Aorta (tissue), 5 donors: ENCODE data around the gene ISCA2. TPM values are rescaled to one million over a fixed set of nuclear protein-coding genes. Genes with fewer than 3 reads are reported as not detected.

Experiments used
- ATAC-seq: fragments of 200-7000 bp; cut with Tn5 transposase; one replicate; pipeline ENCODE4 v1.9.1; 2022; ENCODE audit warnings: moderate library complexity; ENCODE audit not compliant: low FRiP score
- DNase-seq, 2 donors: peaks; one replicate each; pipeline ENCODE4 v3.0.0-alpha.2; 2020
- H3K27ac ChIP-seq, 2 donors: one replicate each; pipeline ENCODE4 v1.5.1; 2013; ENCODE audit warnings: low read length in 2 of 2, mild to moderate bottlenecking in 2 of 2, moderate library complexity in 2 of 2, control low read depth in 1 of 2, inconsistent platforms in 1 of 2, low read depth in 1 of 2
- H3K27me3 ChIP-seq, 2 donors: one replicate each; pipeline ENCODE4 v1.6.1; 2013; ENCODE audit warnings: control low read depth in 1 of 2, low read length in 1 of 2, mild to moderate bottlenecking in 1 of 2, moderate library complexity in 1 of 2; ENCODE audit not compliant: insufficient read depth in 2 of 2, control insufficient read depth in 1 of 2
- H3K36me3 ChIP-seq, 2 donors: one replicate each; pipeline ENCODE4 v1.6.1; 2013; ENCODE audit warnings: control low read depth in 1 of 2, low read length in 1 of 2, mild to moderate bottlenecking in 1 of 2; ENCODE audit not compliant: insufficient read depth in 2 of 2, control insufficient read depth in 1 of 2
- H3K4me1 ChIP-seq, 2 donors: one replicate each; pipeline ENCODE4 v1.6.1; 2013; ENCODE audit warnings: low read length in 2 of 2, control low read depth in 1 of 2, mild to moderate bottlenecking in 1 of 2, moderate library complexity in 1 of 2; ENCODE audit not compliant: insufficient read depth in 2 of 2, control insufficient read depth in 1 of 2
- H3K4me3 ChIP-seq, 2 donors: one replicate each; pipeline ENCODE4 v1.5.1; 2013; ENCODE audit warnings: low read length in 2 of 2, control low read depth in 1 of 2, mild to moderate bottlenecking in 1 of 2
- H3K9me3 ChIP-seq: one replicate; pipeline ENCODE4 v1.6.1; 2013; ENCODE audit warnings: mild to moderate bottlenecking, low read length; ENCODE audit not compliant: control insufficient read depth
- WGBS, 2 donors: extraction: QIAGEN DNeasy Blood & Tissue Kit; methylation state at CpG; one replicate each; pipeline ENCODE4 v1.1.7; 2013; 5-methylcytosine and 5-hydroxymethylcytosine counted together
- intact Hi-C, 2 donors: fragments of 100-400 bp; cut with DNase I; formaldehyde crosslinking; loops; one replicate each; pipeline versions ENCODE4 v1.14.2 to v1.15.0; 2022
- polyA plus RNA-seq, 2 donors: library from polyadenylated mRNA; stranded (reverse); fragments of 200-250 nt; gene quantifications; one replicate each; pipeline ENCODE4 v1.2.3, GENCODE V29; 2013
- total RNA-seq, 2 donors: library from RNA; stranded (reverse); fragmentation: NEBNext Ultra II Directional; extraction: Animal tissue kit (Norgen Biotek cat#: 25700); gene quantifications; one replicate each; pipeline ENCODE4 v1.2.1, GENCODE V29; 2021
- donor health status: healthy with polysubstance abuse.
- donor health status: Bipolar disorder and iron deficiency.
- donor health status: DM: no; HTN: no; CAD: no.
- donor health status: DM: no; HTN: no; CAD: no.
- donor health status: DM: yes; HTN: yes; CAD: no.

Gene ISCA2
- total and polyA plus RNA-seq, 4 donors = 12.9 to 15.9 (median 14.5) TPM

DNA sequence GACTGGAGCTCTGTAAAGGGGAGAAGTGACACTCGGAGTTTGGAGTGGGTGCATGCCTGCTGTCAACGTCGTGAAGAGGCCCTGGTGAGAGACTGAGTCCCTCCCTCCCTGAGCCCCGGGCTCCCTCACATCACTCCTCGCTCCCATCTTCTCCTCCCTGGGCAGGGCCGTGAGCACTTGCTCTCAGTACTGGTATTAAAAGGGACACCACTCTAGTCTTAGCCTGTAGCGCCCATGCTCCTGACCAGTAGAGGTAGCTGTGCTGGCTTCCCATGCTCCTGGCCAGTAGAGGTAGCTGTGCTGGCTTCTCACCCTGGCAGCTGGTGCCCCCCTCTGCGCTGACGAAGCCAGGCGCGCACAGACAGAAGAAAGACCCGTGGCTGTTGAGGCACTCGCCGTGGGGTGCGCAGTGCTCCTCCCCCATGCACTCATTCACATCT is 14.7 kb downstream of the ISCA2 start:
- peak in 1 of 2 donors; percentile 37 for DNase-seq
- Histone ChIP-seq H3K4me3 (no peak overlapping the region), H3K9me3 (no peaks in the 10 kb centered on the region), H3K27ac (no peak overlapping the region), H3K27me3 (no peaks in the 10 kb centered on the region), H3K4me1 (peaks cover 0 to 5% of the 10 kb centered on the region in 2 donors), H3K36me3 (peaks cover 0 to 6% of the 10 kb centered on the region in 2 donors)
- intact Hi-C loops = loop anchor here in 1 of 2 donors (10.0 kb wide), 1 partner anchor 206 kb away; the partner anchor contains the start of genes AREL1 and FCF1
- WGBS, 2 donors = 64 to 65% methylated on average over 15 of the region's 15 CpGs
- no peak for ATAC-seq

- intact Hi-C loops = loop anchor here in 1 of 2 donors (10.0 kb wide), 1 partner anchor 206 kb away; the partner anchor contains the start of genes AREL1 and FCF1
- WGBS, 2 donors = 81 to 82% methylated on average over 13 of the region's 13 CpGs
Measured at GRCh38 chr14:74508844-74509428, 15.4 kb downstream of the ISCA2 start.

GRCh38 chr14:74509587-74510222 is 16.1 kb downstream of the ISCA2 start:
- Histone ChIP-seq H3K4me3 (no peak overlapping the region), H3K27me3 (no peaks in the 10 kb centered on the region), H3K4me1 (peaks cover 0 to 5% of the 10 kb centered on the region in 2 donors), H3K9me3 (no peaks in the 10 kb centered on the region), H3K27ac (no peak overlapping the region), H3K36me3 (peaks cover 0 to 3% of the 10 kb centered on the region in 2 donors)
- intact Hi-C loops = loop anchor here in 1 of 2 donors (10.0 kb wide), 1 partner anchor 205 kb away; the partner anchor contains the start of genes AREL1 and FCF1
- ATAC-seq (no peak), DNase-seq (peak; percentile 45 to 64)
- WGBS, 2 donors = 76 to 86% methylated on average over 7 to 10 of the region's 10 CpGs

More at GRCh38 chr14:74508844-74509428, 15.4 kb downstream of the ISCA2 start:
- peak overlapping the region in 1 of 2 donors; percentile 2 for H3K27ac ChIP-seq
- peaks cover 0 to 5% of the 10 kb centered on the region in 2 donors for H3K4me1 ChIP-seq
- H3K27me3 ChIP-seq = no peaks in the 10 kb centered on the region
- DNase-seq (peak; percentile 39 to 70), ATAC-seq (no peak)
- H3K9me3 ChIP-seq = no peaks in the 10 kb centered on the region
- peaks cover 0 to 5% of the 10 kb centered on the region in 2 donors for H3K36me3 ChIP-seq
- H3K4me3 ChIP-seq = no peak overlapping the region

- ATAC-seq = no peak
- Histone ChIP-seq H3K4me3 (no peak overlapping the region), H3K4me1 (peaks cover 0 to 5% of the 10 kb centered on the region in 2 donors), H3K9me3 (no peaks in the 10 kb centered on the region), H3K36me3 (peaks cover 0 to 3% of the 10 kb centered on the region in 2 donors), H3K27me3 (no peaks in the 10 kb centered on the region), H3K27ac (peak overlapping the region in 1 of 2 donors; percentile 28)
- intact Hi-C loops = no loop called here
- DNase-seq = peak; percentile 53 to 73
- 53 to 56% methylated on average over 21 of the region's 21 CpGs for WGBS, 2 donors
Measured at GRCh38 chr14:74510223-74510931, 16.8 kb downstream of the ISCA2 start.

DNA sequence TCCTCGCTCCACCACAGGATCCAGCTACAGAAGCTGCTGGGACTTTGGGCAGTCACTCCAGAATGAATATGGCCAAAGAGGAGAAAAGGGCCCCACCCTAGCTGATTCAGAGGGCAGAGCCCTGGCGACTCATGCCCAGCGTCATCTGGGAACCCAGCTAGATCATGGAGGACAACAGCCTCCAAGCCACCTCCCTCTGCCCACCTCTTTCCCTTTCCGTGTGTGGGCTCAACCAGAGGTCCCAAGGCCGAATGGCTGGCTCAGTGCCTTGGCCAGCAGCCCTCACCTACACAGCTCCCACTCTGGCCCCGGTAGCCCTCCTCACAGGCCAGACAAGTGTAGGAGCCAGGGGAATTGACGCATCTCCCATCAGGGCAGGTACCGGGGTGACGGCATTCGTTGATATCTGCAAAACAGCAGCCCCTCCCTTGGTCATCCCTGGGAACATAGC is 17.4 kb downstream of the ISCA2 start:
- WGBS, 2 donors = 33 to 34% methylated on average over 10 of the region's 10 CpGs
- DNase-seq = peak; percentile 73 to 88
- no peak overlapping the region for H3K4me3 ChIP-seq
- no peaks in the 10 kb centered on the region for H3K9me3 ChIP-seq
- ATAC-seq = peak; percentile 16
- intact Hi-C loops = no loop called here
- peaks cover 0 to 5% of the 10 kb centered on the region in 2 donors for H3K4me1 ChIP-seq
- H3K36me3 ChIP-seq = peaks cover 0 to 3% of the 10 kb centered on the region in 2 donors
- H3K27me3 ChIP-seq = no peaks in the 10 kb centered on the region
- peak overlapping the region in 1 of 2 donors; percentile 74 for H3K27ac ChIP-seq

DNA sequence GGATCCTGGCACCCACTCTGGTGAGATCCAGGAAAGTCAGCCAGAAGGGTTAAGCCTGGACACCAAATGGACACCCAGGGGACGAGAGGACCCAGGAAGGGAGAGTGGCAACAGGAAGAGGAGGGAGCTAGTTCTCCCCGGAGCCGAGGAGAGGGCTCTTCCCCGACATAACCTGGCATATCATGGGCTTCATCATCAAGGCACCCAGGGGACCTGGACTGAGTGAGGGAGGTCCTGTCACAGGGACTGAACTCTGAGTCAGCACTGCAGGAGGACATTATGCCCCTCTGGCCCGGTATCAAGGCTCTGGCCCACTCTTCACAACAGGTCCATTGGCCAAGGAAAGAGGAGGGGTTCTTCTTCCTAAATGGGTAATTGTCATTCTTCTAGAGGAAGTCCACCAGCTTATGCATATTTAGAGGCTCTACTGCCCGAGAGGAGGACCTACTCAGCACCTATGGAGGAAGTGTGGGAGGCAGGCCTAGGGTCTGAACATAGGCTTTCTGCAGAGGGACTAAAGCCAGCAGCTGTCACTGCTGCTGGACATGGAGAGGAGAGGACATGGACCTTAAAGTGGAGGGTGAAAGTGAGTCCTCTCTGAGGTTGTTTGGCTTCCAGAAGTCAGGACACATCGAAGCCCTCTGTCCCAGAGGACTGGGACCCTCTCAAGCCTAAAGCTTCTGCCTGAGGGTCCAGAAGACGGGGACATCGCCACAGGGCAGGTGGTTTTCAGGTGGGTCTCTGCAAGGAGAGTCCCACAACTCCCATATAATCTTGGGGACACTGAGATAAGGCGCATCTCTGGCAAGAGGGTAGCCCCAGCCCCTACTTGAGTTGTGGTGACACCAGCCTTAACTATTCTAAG is 18.6 kb downstream of the ISCA2 start:
- ATAC-seq = no peak
- Histone ChIP-seq H3K4me1 (peaks cover 0 to 5% of the 10 kb centered on the region in 2 donors), H3K36me3 (peaks cover 0 to 5% of the 10 kb centered on the region in 2 donors), H3K9me3 (no peaks in the 10 kb centered on the region), H3K27ac (peak overlapping the region in 1 of 2 donors; percentile 74), H3K4me3 (no peak overlapping the region), H3K27me3 (no peaks in the 10 kb centered on the region)
- WGBS, 2 donors = 39 to 40% methylated on average over 10 of the region's 10 CpGs
- intact Hi-C loops = no loop called here
- DNase-seq = peak; percentile 48 to 62

- peaks cover 0 to 2% of the 10 kb centered on the region in 2 donors for H3K36me3 ChIP-seq
- H3K9me3 ChIP-seq = no peaks in the 10 kb centered on the region
- peak overlapping the region; percentile 38 to 50 for H3K27ac ChIP-seq
- peaks cover 0 to 5% of the 10 kb centered on the region in 2 donors for H3K4me1 ChIP-seq
- H3K27me3 ChIP-seq = no peaks in the 10 kb centered on the region
- peak; percentile 86 to 88 for DNase-seq
- intact Hi-C loops = no loop called here
- H3K4me3 ChIP-seq = no peak overlapping the region
- ATAC-seq = no peak
- 19 to 30% methylated on average over 13 of the region's 13 CpGs for WGBS, 2 donors
Measured at GRCh38 chr14:74514471-74514941, 20.9 kb downstream of the ISCA2 start.
